ENCODE data around the gene MRPL2.

Gene MRPL2

DNA sequence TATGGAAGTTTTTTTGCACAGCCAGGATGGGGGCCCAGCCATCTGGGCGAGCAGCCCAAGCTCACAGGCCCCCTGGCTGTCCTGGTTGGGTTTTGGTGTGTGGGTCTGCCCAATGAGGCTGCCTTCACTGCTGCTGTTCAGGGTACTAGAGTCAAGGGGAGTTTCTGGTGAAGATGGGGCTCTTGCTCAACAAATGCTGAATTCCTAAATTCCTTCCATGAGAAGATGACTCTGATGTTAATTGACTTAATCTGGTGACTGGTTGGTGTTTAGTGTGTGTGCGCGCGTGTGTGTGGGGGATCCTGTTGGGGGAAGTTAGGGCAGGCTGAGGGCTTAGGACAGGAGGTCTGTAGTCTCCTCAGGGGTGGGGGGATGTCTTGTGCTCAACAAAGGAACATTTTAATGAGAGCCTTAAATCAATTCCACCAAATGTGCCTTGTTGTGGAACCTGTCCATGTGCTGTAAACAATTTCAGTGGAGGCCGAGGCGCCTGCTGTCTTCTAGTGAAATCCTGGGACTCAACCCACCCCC is 18.8 kb upstream of the MRPL2 start:
- Histone ChIP-seq H3K4me2 (ENCODE audit: insufficient read depth, low read length) (peak overlapping the region; percentile 95), H4K20me1 (ENCODE audit: insufficient read depth, low read length) (peaks cover 37% of the 10 kb centered on the region), H3K36me3 (ENCODE audit: insufficient read depth, low read length) (peaks cover 14% of the 10 kb centered on the region), H3K4me1 (ENCODE audit: insufficient read depth, low read length) (peaks cover 22% of the 10 kb centered on the region), H2AFZ (ENCODE audit: low read depth, low read length) (no peak overlapping the region), H3K9me3 (ENCODE audit: insufficient read depth, low read length, severe bottlenecking) (no peaks in the 10 kb centered on the region), H3K27ac (ENCODE audit: low read length) (no peak overlapping the region), H3K79me2 (ENCODE audit: insufficient read depth, low read length) (peaks cover 59% of the 10 kb centered on the region), H3K27me3 (ENCODE audit: insufficient read depth, low read length, poor library complexity) (no peaks in the 10 kb centered on the region), H3K4me3 (ENCODE audit: low read depth in 1 of 2, low read length in 2 of 2) (peak overlapping the region in 1 of 2 experiments; percentile 98; a peak in 2 of 4 replicates), H3K9ac (ENCODE audit: low read depth, low read length) (peak overlapping the region; percentile 99; the same call in 1 of the 2 replicates)
- ATAC-seq (ENCODE audit: insufficient read depth, low read depth) (no peak), DNase-seq (no peak)
- TF ChIP-seq EZH2 (IDR thresholded peaks at IDR 0.05; ENCODE audit: borderline replicate concordance, low read depth, low read length, severe bottlenecking) = no peak
- no peak for TF ChIP-seq CTCF (IDR thresholded peaks at IDR 0.05; ENCODE audit: borderline replicate concordance, extremely low read depth, low read length, poor library complexity, severe bottlenecking)

- H3K4me3 ChIP-seq (ENCODE audit: low read depth in 1 of 2, low read length in 2 of 2) = peak overlapping the region; percentile 96 to 98; a peak in 3 of 4 replicates
- peaks cover 52% of the 10 kb centered on the region for H3K79me2 ChIP-seq (ENCODE audit: insufficient read depth, low read length)
Measured at GRCh38 chr6:43077333-43077809, 18.1 kb upstream of the MRPL2 start.

DNA sequence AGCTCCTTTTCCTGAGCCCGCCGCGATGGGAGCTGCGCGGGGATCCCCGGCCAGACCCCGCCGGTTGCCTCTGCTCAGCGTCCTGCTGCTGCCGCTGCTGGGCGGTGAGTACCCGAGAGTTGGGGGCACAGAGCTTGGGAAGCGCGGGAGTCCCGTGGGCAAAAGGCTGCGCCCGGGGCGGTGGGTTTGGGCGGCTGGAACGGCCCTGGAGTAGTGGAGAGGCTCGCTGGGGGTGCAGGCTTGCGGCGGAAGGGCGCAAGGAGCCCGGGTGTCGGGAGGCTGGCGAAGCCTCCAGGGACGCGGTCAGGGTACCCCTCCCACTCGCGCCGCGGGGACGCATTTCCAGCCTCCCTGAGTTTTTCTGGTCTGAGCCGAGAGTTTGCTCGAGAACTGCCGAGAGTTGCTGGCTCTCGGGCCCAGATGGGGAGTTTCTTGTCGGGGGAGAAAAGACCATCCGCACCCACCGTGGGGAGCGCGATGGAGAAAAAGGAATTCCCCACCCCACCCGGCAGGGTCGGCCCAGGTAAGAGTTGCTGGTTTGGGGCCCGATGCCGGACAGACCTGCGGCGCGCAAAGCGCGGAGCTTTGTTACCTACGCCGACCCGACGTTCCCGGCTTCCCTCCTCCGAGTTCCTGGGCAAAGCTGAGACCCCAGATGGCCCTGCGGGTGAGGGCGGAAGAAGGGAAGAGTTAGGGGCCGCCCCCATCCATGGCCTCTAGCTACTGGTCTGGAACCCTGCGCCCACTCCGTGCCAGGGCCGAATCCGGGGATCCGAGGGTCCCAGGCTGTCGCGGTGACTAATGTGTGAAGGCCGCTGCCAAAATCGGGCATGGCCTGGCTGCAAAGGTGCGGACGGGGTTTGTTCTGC is 17.5 kb upstream of the MRPL2 start:
- H3K36me3 ChIP-seq (ENCODE audit: insufficient read depth, low read length) = peaks cover 14% of the 10 kb centered on the region
- H3K9me3 ChIP-seq (ENCODE audit: insufficient read depth, low read length, severe bottlenecking) = no peaks in the 10 kb centered on the region
- peak overlapping the region; percentile 95 for H3K4me2 ChIP-seq (ENCODE audit: insufficient read depth, low read length)
- peaks cover 26% of the 10 kb centered on the region for H4K20me1 ChIP-seq (ENCODE audit: insufficient read depth, low read length)
- H3K4me1 ChIP-seq (ENCODE audit: insufficient read depth, low read length) = peaks cover 22% of the 10 kb centered on the region
- peak overlapping the region; percentile 96 to 98 for H3K4me3 ChIP-seq (ENCODE audit: low read depth in 1 of 2, low read length in 2 of 2)
- H3K27ac ChIP-seq (ENCODE audit: low read length) = peak overlapping the region; percentile 83
- peaks cover 47% of the 10 kb centered on the region for H3K79me2 ChIP-seq (ENCODE audit: insufficient read depth, low read length)
- TF ChIP-seq EZH2 (IDR thresholded peaks at IDR 0.05; ENCODE audit: borderline replicate concordance, low read depth, low read length, severe bottlenecking) = no peak
- no peak for TF ChIP-seq CTCF (IDR thresholded peaks at IDR 0.05; ENCODE audit: borderline replicate concordance, extremely low read depth, low read length, poor library complexity, severe bottlenecking)
- peak overlapping the region; percentile 97 for H2AFZ ChIP-seq (ENCODE audit: low read depth, low read length)
- DNase-seq (peak; percentile 41), ATAC-seq (ENCODE audit: insufficient read depth, low read depth) (peak; percentile 35)
- H3K27me3 ChIP-seq (ENCODE audit: insufficient read depth, low read length, poor library complexity) = no peaks in the 10 kb centered on the region
- peak overlapping the region; percentile 99 for H3K9ac ChIP-seq (ENCODE audit: low read depth, low read length)

More at GRCh38 chr6:43077333-43077809, 18.1 kb upstream of the MRPL2 start:
- TF ChIP-seq EZH2 (IDR thresholded peaks at IDR 0.05; ENCODE audit: borderline replicate concordance, low read depth, low read length, severe bottlenecking) = no peak
- no peak for TF ChIP-seq CTCF (IDR thresholded peaks at IDR 0.05; ENCODE audit: borderline replicate concordance, extremely low read depth, low read length, poor library complexity, severe bottlenecking)
- Histone ChIP-seq H3K4me2 (ENCODE audit: insufficient read depth, low read length) (peak overlapping the region; percentile 95), H3K4me1 (ENCODE audit: insufficient read depth, low read length) (peaks cover 22% of the 10 kb centered on the region), H4K20me1 (ENCODE audit: insufficient read depth, low read length) (peaks cover 31% of the 10 kb centered on the region), H2AFZ (ENCODE audit: low read depth, low read length) (peak overlapping the region; percentile 97), H3K27me3 (ENCODE audit: insufficient read depth, low read length, poor library complexity) (no peaks in the 10 kb centered on the region), H3K27ac (ENCODE audit: low read length) (peak overlapping the region; percentile 83; the same call in 1 of the 2 replicates), H3K9me3 (ENCODE audit: insufficient read depth, low read length, severe bottlenecking) (no peaks in the 10 kb centered on the region), H3K9ac (ENCODE audit: low read depth, low read length) (peak overlapping the region; percentile 99), H3K36me3 (ENCODE audit: insufficient read depth, low read length) (peaks cover 14% of the 10 kb centered on the region)
- no peak for DNase-seq
- ATAC-seq (ENCODE audit: insufficient read depth, low read depth) = no peak
